Lung (tissue), 12 donors: ENCODE measurements around the gene FNDC5. TPM values are rescaled to one million over a fixed set of nuclear protein-coding genes. Genes with fewer than 3 reads are reported as not detected.

ENCODE experiments used
- ATAC-seq: fragments of 200-7000 bp; cut with Tn5 transposase; one replicate; pipeline ENCODE4 v1.9.1; 2020; ENCODE audit warnings: moderate number of reproducible peaks; ENCODE audit not compliant: insufficient read depth, low FRiP score
- DNase-seq, 3 donors: peaks; one replicate each; pipeline ENCODE4 v3.0.0-alpha.2; 2013 to 2017
- H3K27ac ChIP-seq, 2 donors: one replicate each; pipeline ENCODE4 v1.5.1; 2013; ENCODE audit warnings: mild to moderate bottlenecking in 2 of 2, moderate library complexity in 2 of 2, control low read depth in 1 of 2, inconsistent platforms in 1 of 2, low read depth in 1 of 2, low read length in 1 of 2
- H3K27me3 ChIP-seq, 3 donors: one replicate each; pipeline ENCODE4 v1.5.1; 2013; ENCODE audit warnings: low read length in 2 of 3; ENCODE audit not compliant: control insufficient read depth in 3 of 3, insufficient read depth in 3 of 3
- H3K36me3 ChIP-seq, 4 donors: one replicate each; pipeline ENCODE4 v1.5.1; 2013; ENCODE audit warnings: low read length in 4 of 4, mild to moderate bottlenecking in 1 of 4, moderate library complexity in 1 of 4; ENCODE audit not compliant: control insufficient read depth in 4 of 4, insufficient read depth in 4 of 4
- H3K4me1 ChIP-seq, 5 donors: one replicate each; pipeline ENCODE4 v1.5.1; 2013; ENCODE audit warnings: low read length in 5 of 5, mild to moderate bottlenecking in 2 of 5, moderate library complexity in 1 of 5; ENCODE audit not compliant: control insufficient read depth in 5 of 5, insufficient read depth in 5 of 5
- H3K4me3 ChIP-seq: one replicate; pipeline ENCODE4 v1.5.1; 2013; ENCODE audit warnings: mild to moderate bottlenecking, control low read depth, moderate library complexity
- H3K9ac ChIP-seq, 2 donors: one replicate each; pipeline ENCODE4 v1.5.1; 2013; ENCODE audit warnings: low read length in 2 of 2, control low read depth in 1 of 2; ENCODE audit not compliant: insufficient read depth in 1 of 2
- H3K9me3 ChIP-seq, 4 donors: one replicate each; pipeline ENCODE4 v1.5.1; 2013; ENCODE audit warnings: low read length in 3 of 4, mild to moderate bottlenecking in 1 of 4, moderate library complexity in 1 of 4; ENCODE audit not compliant: control insufficient read depth in 4 of 4, insufficient read depth in 3 of 4
- WGBS, 2 donors: extraction: QIAGEN DNeasy Blood & Tissue Kit; methylation state at CpG; one replicate each; pipeline ENCODE4 v1.1.7; 2013; 5-methylcytosine and 5-hydroxymethylcytosine counted together
- polyA plus RNA-seq, 2 donors: library from polyadenylated mRNA; stranded (reverse); fragments of 200-250 nt; gene quantifications; one replicate each; pipeline ENCODE4 v1.2.1, GENCODE V29; 2013
- total RNA-seq, 2 donors: library from RNA; depleted of rRNA in 1 of 2; stranded (reverse); fragments of >200 nt in 1 of 2; gene quantifications; one replicate each; pipeline ENCODE4 v1.2.1, GENCODE V29; 2014 to 2021
- TF ChIP-seq, protein P1 (sequence below): IDR thresholded peaks from 2 replicates; pipeline ENCODE4 v1.5.1; 2012; ENCODE audit warnings: mild to moderate bottlenecking; ENCODE audit errors: control extremely low read depth, extremely low read depth
- donor health status: control.
- donor health status: control.
- donor health status: Bipolar disorder and iron deficiency.
- donor health status: healthy.
- donor health status: DM: yes; HTN: yes; CAD: no.

Gene FNDC5
- total and polyA plus RNA-seq, 4 donors, result 0.10 to 5.3 (median 0.25) TPM

DNA sequence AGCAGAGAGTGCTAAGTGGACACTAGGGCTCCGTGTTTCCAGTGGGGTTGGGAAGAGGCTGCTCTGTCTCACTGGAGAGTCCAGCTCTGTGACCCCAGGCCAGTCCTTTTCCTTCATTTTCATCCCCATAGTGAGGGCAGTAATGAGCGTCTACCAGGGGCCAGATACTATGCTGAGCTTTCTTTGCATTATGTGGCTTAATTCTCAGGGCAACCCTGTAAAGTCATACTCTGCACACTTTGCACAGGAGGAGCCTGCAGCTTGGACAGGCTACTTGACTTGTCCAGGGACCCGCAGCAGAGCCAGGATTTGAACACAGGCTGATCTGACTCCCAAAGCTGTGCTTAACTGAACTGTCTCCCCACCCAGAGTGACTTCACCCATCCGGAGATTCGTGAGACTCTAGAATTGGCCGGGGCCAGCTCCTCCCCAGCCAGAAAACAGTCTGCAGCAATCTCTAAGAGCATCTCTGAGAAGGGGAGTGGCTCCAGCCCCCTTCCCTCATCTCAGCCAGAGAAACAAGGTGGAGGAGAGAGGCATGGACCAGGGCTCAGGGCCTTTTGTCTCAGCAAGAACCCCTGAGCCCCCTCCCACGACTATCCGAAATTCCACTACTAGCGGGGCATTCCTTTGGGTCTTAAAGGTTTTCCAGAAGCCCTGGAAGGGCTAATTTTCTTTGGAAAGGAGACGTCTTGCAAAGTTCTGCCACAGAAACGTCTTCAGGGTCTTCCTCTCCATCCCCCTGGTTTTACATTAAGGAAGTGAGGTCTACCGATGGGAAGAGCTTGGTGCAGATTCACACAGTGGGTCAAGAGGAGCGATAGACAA lies 866 bp upstream of the FNDC5 start:
- DNase-seq, result no peak
- peaks cover 0 to 8% (median 0%) of the 10 kb centered on the region in 4 donors for H3K36me3 ChIP-seq
- H3K9me3 ChIP-seq, result no peaks in the 10 kb centered on the region
- H3K27ac ChIP-seq, result no peak overlapping the region
- peaks cover 0 to 6% (median 0%) of the 10 kb centered on the region in 3 donors for H3K27me3 ChIP-seq
- no peak for ATAC-seq
- TF ChIP-seq, protein P1, sequence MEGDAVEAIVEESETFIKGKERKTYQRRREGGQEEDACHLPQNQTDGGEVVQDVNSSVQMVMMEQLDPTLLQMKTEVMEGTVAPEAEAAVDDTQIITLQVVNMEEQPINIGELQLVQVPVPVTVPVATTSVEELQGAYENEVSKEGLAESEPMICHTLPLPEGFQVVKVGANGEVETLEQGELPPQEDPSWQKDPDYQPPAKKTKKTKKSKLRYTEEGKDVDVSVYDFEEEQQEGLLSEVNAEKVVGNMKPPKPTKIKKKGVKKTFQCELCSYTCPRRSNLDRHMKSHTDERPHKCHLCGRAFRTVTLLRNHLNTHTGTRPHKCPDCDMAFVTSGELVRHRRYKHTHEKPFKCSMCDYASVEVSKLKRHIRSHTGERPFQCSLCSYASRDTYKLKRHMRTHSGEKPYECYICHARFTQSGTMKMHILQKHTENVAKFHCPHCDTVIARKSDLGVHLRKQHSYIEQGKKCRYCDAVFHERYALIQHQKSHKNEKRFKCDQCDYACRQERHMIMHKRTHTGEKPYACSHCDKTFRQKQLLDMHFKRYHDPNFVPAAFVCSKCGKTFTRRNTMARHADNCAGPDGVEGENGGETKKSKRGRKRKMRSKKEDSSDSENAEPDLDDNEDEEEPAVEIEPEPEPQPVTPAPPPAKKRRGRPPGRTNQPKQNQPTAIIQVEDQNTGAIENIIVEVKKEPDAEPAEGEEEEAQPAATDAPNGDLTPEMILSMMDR, result no peak
- no peak overlapping the region for H3K4me3 ChIP-seq
- H3K4me1 ChIP-seq, result peaks cover 0 to 21% (median 0%) of the 10 kb centered on the region in 5 donors
- WGBS, 2 donors, result 47 to 55% methylated on average over 13 of the region's 13 CpGs
- H3K9ac ChIP-seq, result no peak overlapping the region

DNA sequence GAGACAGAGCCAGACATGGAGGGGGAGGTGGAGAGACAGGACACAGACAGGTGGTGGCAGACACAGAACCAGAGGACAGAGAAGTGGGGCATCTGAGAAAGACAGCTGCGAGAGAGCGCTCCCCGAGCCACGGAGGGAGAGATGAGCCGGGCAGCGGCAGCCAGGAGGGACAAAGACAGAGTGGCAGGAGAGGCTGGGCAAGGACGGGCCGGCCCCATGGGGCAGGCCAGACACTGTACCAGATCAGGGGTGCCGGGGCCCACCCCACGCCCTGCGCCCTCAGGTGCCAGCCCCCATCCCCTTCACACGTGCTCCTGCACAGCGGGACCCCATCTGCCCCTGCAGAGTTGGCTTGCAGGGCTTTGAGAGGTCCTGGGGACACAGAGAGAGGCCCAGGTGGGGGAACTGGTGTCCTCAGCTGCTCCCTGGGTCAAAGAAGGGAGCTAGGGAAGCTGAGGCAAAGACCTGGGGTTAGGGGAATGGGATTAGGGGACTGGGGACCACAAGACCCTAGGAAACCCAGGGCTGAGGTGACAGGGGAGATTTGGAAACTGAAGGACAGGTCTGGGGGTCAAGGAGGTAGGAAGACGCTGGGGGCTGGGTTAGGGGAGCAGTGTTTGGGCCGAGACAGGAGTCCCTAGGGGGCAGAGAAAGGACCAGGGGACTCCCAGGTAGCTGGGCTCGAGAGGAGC lies 643 bp downstream of the FNDC5 start:
- WGBS, 2 donors, result 69 to 70% methylated on average over 12 to 16 of the region's 16 CpGs
- no peak overlapping the region for H3K27ac ChIP-seq
- TF ChIP-seq, protein P1, result no peak

DNA sequence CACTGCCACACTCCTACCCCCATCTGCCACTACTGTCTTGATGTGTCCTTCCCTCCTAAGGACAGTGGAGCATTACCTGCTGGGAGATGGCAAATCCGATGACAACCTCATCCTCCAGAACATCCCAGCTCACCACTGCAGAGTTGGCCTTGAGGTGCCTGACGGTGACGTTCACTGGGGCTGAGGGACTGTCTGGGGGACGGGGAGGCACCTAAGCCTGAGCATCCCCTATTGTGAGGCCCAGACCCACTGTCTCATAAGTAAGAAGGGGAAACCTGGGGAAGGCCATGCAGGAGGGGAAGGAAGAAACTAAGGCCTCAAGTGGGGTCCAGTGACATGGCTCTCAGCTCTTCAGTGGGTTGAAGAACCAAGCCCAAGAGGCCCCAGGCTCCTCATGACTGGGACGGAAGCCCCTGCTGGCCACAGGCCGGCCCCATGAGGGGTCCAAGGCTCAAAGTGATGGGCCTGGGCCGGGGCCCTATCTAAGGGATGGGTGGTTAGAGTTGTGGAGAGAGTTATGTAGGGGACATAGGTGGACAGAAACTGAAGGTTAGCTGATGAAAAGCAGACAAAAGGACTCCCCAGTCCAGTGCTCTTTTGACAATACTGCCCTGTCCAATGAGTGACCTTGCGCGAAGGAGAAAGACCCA lies 1.8 kb downstream of the FNDC5 start:
- Histone ChIP-seq H3K4me1 (peaks cover 0 to 32% (median 0%) of the 10 kb centered on the region in 5 donors), H3K27ac (no peak overlapping the region), H3K27me3 (peaks cover 0 to 6% (median 0%) of the 10 kb centered on the region in 3 donors), H3K9me3 (no peaks in the 10 kb centered on the region), H3K4me3 (no peak overlapping the region), H3K9ac (no peak overlapping the region), H3K36me3 (peaks cover 0 to 8% (median 0%) of the 10 kb centered on the region in 4 donors)
- TF ChIP-seq, protein P1, result no peak
- DNase-seq, result no peak
- ATAC-seq, result no peak
- WGBS, 2 donors, result 98% methylated on average over 9 of the region's 9 CpGs

More for the DNA sequence above, 643 bp downstream of the FNDC5 start:
- ATAC-seq (no peak), DNase-seq (no peak)
- Histone ChIP-seq H3K9ac (no peak overlapping the region), H3K9me3 (no peaks in the 10 kb centered on the region), H3K4me3 (no peak overlapping the region), H3K36me3 (peaks cover 0 to 8% (median 0%) of the 10 kb centered on the region in 4 donors), H3K27me3 (peaks cover 0 to 6% (median 0%) of the 10 kb centered on the region in 3 donors), H3K4me1 (peaks cover 0 to 32% (median 0%) of the 10 kb centered on the region in 5 donors)
